HG02852 (cell line): ENCODE data around the gene ASRGL1.
"Not testable (repeated sequence)": the region's sequence is repeated elsewhere in the genome, so short reads cannot be mapped to it uniquely, and the experiment has no call there.

ENCODE experiments used
- ATAC-seq: cut with Tn5 transposase; IDR thresholded peaks from one replicate; pipeline ENCODE4 v1.9.1; 2021; ENCODE audit warnings: mild to moderate bottlenecking, moderate library complexity; ENCODE audit not compliant: unreplicated experiment

ASRGL1 gene

DNA sequence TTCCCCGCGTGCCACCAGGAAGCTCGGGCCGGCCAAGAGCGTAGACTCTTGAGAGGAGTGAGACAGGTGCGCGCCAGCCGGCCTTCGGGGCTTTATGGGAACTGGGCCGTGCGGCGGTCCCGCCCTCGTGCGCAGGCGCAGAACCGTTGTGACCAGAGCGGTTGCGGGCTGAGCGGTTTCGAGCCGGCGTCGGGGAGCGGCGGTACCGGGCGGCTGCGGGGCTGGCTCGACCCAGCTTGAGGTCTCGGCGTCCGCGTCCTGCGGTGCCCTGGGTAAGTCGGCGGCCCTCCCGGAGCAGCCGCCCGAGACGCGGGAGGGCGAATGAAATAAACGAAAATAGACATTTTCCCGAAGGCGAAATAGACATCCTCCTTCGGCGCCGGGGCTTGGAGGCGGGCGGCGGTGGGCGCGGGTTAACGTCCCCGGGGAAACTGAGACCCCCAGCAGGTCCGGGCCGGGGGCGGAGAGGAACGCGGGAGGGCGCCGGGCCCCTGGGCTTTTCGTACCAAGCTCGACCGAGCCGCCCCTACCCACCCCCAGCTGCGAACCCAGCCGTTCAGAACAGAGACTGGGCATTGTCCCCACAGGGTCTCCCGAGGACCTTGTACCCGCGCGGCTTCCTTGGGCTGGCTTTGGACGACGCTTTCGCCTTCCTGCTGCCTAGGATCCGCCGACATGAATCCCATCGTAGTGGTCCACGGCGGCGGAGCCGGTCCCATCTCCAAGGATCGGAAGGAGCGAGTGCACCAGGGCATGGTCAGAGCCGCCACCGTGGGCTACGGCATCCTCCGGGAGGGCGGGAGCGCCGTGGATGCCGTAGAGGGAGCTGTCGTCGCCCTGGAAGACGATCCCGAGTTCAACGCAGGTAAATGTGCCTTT, at the start of gene ASRGL1:
ASRGL1 (plus strand) TSS at position 146 of the 879 bp plus-strand sequence; CDS start at position 676, 530 bp downstream.
- peak; percentile 73 for ATAC-seq

GRCh38 chr11:62295504-62295903, 41.7 kb upstream of the ASRGL1 start:
- no peak for ATAC-seq

GRCh38 chr11:62298975-62299374, 38.3 kb upstream of the ASRGL1 start, which contains the start of gene SCGB1D4:
Gene SCGB1D4, minus strand, starts transcription at chr11:62299075. Its CDS starts 65 bp downstream, at chr11:62299010.
- no peak for ATAC-seq

DNA sequence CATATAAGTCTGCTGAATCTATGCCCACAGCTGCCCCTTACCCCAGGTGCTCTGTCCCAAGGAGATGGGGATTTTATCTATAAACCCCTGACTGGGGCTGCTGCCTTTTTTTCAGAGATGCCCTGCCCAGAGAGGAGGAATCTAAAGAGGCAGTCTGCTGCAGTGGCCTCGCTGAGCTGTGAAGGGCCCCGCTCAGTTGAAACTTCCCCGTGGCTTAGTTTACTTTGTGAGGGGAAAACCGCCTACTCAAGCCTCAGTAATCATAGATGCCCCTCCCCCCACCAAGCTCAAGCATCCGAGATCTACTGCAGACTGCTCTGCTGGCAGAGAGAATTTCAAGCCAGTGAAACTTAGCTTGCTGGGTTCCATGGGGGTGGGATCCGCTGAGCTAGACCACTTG, 31.0 kb upstream of the ASRGL1 start:
- no peak for ATAC-seq

GRCh38 chr11:62307950-62308349, 29.3 kb upstream of the ASRGL1 start:
- ATAC-seq, result no peak

DNA sequence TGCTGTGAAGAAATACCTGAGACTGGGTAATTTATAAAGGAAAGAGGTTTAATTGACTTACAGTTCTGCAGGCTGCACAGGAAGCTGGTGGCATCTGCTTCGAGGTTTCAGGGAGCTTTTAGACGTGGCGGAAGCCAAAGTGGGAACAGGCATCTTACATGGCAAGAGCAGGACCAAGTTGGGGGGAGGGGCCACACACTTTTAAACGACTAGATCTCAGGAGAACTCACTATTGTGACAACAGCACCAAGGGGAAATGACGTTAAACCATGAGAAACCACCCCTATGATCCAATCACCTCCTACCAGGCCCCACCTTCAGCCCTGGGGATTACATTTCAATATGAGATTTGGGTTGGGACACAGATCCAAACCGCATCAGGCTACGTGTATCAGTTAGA, 27.3 kb upstream of the ASRGL1 start:
- ATAC-seq, result no peak

GRCh38 chr11:62315431-62315830, 21.8 kb upstream of the ASRGL1 start:
- no peak for ATAC-seq

DNA sequence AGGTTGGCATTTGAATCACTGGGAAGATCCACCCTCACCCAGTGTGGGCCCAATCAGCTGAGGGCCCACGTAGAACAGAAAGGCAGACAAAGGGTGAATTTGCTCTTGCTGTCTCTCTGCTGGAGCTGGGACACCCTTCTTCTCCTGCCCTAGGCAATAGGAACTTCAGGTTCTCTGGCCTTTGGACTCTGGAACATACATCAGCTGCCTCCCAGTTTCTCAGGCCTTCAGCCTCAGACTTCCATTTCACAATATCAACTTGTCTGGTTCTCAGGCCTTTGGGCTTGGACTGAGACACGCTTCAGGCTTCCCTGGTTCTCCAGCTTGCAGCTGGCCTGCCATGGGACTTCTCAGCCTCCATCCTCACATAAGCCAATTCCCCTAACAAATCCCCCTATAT, 14.7 kb upstream of the ASRGL1 start:
- no peak for ATAC-seq

- no peak for ATAC-seq
Observed at GRCh38 chr11:62324731-62325556, 12.3 kb upstream of the ASRGL1 start.

DNA sequence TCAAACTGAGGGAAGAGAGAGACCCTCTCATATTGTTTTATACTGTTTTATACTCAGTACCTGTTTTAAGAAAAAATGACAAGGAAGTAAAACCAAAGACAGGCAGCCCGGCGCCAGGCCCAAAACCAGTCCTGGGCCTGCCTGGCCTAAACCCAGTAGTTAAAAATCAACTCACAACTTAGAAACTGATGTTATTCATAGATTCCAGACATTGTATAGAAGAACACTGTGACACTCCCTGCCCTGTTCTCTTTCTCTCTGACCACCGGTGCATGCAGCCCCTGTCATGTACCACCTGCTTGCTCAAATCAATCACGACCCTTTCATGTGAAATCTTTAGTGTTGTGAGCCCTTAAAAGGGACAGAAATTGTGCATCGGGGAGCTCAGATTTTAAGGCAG, 11.5 kb upstream of the ASRGL1 start:
- ATAC-seq, result not testable (repeated sequence)

GRCh38 chr11:62326719-62327118, 10.5 kb upstream of the ASRGL1 start:
- not testable (repeated sequence) for ATAC-seq

- ATAC-seq, result not testable (repeated sequence)
Observed at GRCh38 chr11:62327541-62327940, 9.7 kb upstream of the ASRGL1 start.

DNA sequence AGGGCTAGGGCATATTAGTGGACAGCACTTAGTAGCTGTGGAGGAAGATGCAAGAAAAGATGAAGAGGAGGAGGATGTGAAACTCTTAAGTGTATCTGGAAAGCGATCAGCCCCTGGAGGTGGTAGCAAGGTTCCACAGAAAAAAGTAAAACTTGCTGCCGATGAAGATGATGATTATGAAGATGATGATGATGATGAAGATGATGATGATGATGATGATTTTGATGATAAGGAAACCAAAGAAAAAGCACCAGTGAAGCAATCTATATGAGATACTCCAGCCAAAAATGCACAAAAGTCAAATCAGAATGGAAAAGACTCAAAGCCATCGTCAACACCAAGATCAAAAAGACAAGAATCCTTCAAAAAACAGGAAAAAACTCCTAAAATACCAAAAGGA, 6.0 kb upstream of the ASRGL1 start:
- ATAC-seq, result not testable (repeated sequence)

GRCh38 chr11:62333768-62334167, 3.5 kb upstream of the ASRGL1 start:
- no peak for ATAC-seq

GRCh38 chr11:62336949-62337302, 322 bp upstream of the ASRGL1 start:
- ATAC-seq, result not testable (repeated sequence)

DNA sequence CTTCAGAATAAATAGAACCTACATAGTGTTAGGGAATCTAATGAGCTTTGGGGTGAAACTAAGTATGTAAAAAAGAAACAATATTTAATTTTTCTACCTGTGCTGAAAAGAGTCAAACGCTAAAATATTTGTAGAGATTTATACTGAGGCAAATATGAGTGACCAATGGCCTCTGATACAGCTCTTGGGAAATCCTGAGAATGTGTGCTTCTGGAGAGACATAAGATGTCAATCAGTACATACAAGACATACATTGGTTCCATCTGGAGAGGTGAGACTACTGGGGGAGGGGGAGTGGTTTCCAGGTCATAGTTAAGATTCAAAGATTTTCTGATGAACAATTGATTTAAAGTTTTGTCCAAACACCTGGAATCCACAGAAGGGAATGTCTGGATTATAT, 970 bp downstream of the ASRGL1 start:
- no peak for ATAC-seq

DNA sequence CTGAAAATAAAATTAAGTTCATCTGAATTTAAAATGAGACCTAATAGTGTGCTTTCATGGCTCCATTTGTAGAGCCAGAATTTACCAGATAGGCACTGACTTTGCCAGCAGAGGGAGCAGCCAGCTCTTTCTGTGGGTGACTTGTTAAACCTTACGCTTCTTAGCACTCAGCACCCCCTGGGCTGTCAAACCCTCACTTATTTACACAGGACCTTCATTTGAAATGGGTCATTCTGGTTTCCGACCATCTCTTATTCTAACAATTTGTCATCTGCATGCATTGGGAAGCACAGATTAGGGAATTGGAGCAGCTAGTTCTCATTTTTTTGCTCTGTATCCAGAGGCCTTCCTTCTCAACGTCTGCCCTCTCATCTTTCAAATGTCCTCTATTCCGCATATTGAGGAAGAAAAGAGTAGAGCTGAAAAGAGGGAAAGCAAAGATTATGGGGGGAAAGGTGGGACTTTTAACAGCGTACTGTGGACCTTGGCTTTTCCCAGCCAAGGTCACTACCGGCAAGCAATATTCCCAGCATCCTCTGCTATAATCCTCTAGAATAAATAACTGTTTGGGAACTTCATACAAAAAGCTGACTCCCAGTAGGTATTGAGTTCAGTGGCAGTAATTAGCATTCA, 3.1 kb downstream of the ASRGL1 start:
- ATAC-seq, result no peak

- ATAC-seq, result no peak
Observed at GRCh38 chr11:62341588-62341987, 4.3 kb downstream of the ASRGL1 start.

- ATAC-seq, result not testable (repeated sequence)
Observed at GRCh38 chr11:62343646-62344190, 6.5 kb downstream of the ASRGL1 start.

DNA sequence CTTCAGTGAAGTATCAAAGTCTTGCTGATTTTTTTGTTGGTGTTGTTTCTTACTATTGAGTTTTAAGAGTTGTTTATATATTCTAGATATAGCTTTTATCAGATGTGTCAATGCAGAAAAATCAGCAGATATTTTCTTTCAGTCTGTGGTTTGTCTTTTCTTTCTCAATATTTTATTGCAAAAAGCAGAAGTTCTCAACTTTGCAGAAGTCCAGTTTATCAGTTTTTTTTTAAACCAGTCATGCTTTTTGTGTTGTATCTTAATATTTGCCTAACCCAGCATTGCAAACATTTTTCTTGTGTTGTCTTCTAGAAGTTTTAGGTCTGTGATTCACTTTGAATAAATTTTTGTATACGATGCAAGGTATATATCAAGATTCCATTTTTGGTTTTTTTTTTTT, 7.0 kb downstream of the ASRGL1 start:
- no peak for ATAC-seq

- no peak for ATAC-seq
Observed at GRCh38 chr11:62345861-62346260, 8.6 kb downstream of the ASRGL1 start.
